Stimulated activated CD4-positive, alpha-beta T cell treated with anti-CD3 and anti-CD28 coated beads, TNF-alpha, amount 100 ng/mL, for 1 hour (primary cell): ENCODE results near the gene INPP4B.

ENCODE experiments used
- DNase-seq, 3 donors: peaks; one replicate each; pipeline ENCODE4 v3.0.0-alpha.2; 2020; ENCODE audit warnings: low read depth in 3 of 3, low spot score in 1 of 3

INPP4B gene

GRCh38 chr4:142846108-142846728 lies at the start of gene INPP4B:
Gene INPP4B (minus strand): TSS chr4:142846301.
- DNase-seq, result peak in 1 of 3 donors; percentile 35

- no peak for DNase-seq
Observed at GRCh38 chr4:142893012-142893411, 46.9 kb upstream of the INPP4B start.

- no peak for DNase-seq
Observed at GRCh38 chr4:142886566-142886965, 40.5 kb upstream of the INPP4B start.

- no peak for DNase-seq
Observed at GRCh38 chr4:142883040-142883832, 37.1 kb upstream of the INPP4B start.

GRCh38 chr4:142882159-142882558 lies 36.1 kb upstream of the INPP4B start:
- no peak for DNase-seq

GRCh38 chr4:142881331-142881730 lies 35.2 kb upstream of the INPP4B start:
- no peak for DNase-seq

GRCh38 chr4:142875117-142875516 lies 29.0 kb upstream of the INPP4B start:
- no peak for DNase-seq

GRCh38 chr4:142874684-142875083 lies 28.6 kb upstream of the INPP4B start:
- no peak for DNase-seq

GRCh38 chr4:142866685-142867084 lies 20.6 kb upstream of the INPP4B start:
- no peak for DNase-seq

GRCh38 chr4:142861351-142861750 lies 15.2 kb upstream of the INPP4B start:
- DNase-seq, result no peak

- no peak for DNase-seq
Observed at GRCh38 chr4:142858965-142859364, 12.9 kb upstream of the INPP4B start.

- DNase-seq, result no peak
Observed at GRCh38 chr4:142858446-142858845, 12.3 kb upstream of the INPP4B start.

GRCh38 chr4:142856576-142856975 lies 10.5 kb upstream of the INPP4B start:
- DNase-seq, result no peak

GRCh38 chr4:142850478-142850877 lies 4.4 kb upstream of the INPP4B start:
- no peak for DNase-seq

GRCh38 chr4:142846729-142847596 lies 862 bp upstream of the INPP4B start:
- peak; percentile 35 to 56 (median 53) for DNase-seq

GRCh38 chr4:142845293-142846107 lies 601 bp downstream of the INPP4B start:
- peak in 1 of 3 donors; percentile 5 for DNase-seq

GRCh38 chr4:142844782-142845181 lies 1.3 kb downstream of the INPP4B start:
- no peak for DNase-seq

- no peak for DNase-seq
Observed at GRCh38 chr4:142840516-142841123, 5.5 kb downstream of the INPP4B start.

- no peak for DNase-seq
Observed at GRCh38 chr4:142838778-142839177, 7.3 kb downstream of the INPP4B start.

GRCh38 chr4:142832022-142832421 lies 14.1 kb downstream of the INPP4B start:
- no peak for DNase-seq
